ENCODE results near the gene CALCB.
"Not testable (repeated sequence)": the region's sequence is repeated elsewhere in the genome, so short reads cannot be mapped to it uniquely, and the experiment has no call there.

Gene CALCB

DNA sequence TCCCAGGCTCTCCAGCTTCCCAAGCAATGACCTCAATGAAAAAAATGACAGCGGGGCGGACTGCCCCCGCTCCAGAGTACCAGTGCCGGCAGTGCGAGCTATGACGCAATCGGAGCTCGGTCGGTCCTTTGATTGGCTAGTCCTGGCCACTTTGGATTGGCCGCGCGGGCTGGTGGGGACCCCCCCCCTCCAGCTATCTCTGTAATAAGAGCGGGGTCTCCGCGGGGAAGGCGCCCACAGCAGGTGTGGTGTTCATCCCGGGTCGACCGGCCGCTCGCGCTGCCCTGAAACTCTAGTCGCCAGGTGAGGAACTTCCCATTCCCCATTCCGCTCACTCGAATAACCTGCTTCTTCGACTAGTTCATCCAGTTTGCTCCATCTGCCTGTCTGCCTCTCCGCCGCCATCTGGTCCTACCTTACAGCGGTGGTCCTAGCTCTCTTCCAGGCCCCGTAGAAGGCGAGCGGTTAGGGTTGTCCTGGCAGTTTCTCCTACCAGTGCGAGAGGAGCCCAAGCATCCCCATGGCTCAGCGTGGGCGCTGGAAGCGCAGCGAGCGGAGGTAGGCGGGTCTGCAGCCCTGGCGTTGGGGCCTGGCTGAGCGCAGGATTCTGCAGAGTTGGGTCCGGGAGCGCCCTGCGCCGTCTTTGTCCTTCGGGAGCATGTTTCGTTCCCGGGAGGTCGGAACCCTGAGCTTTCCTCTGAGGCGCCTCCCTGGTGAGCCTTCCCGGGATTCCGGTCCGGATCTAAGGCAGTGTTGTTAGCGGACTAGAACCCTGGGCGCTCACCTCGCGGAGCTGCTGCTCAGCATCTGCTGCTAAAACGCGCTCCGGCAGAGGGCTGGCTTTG, at the start of gene CALCB:
TSS of gene CALCB (plus strand) at position 233 of the 845 bp plus-strand sequence. CDS start 1,126 bp downstream, outside the sequence.
- no peak for DNase-seq

DNA sequence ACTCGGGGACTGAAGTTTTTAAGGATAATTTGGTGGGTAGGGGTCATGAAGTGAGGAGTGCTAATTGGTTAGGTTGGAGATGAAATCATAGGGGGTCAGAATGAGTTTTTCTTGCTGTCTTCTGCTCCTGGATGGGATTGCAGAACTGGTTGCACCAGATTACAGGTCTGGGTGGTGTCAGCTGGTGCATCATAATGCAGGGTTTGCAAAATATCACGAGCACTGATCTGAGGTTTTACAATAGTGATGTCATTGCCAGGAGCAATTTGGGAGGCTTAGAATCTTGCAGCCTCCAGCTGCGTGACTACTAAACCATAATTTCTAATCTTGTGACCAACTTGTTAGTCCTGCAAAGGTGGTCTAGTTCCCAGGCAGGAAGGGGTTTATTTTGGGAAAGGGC, 46.4 kb upstream of the CALCB start:
- no peak for DNase-seq

GRCh38 chr11:15027956-15028355, 45.4 kb upstream of the CALCB start:
- DNase-seq: no peak

DNA sequence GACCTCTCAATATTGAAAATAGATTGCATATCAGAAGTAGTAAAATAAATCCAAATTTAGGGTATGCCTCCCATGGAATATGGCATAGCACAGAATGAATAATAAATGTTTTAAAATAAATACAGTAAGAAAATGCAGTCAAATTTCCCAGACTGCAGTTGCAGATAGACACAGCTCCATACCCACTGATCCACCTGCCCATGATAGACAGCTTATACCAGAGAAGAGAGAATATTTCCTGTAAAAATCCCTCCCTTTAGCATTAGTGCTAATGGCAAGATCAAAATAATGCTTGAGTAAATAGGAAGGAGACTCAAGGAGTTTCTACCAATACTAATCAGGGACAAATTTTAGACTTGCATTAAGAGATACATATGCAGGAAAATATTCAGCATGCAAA, 45.0 kb upstream of the CALCB start:
- DNase-seq: no peak

DNA sequence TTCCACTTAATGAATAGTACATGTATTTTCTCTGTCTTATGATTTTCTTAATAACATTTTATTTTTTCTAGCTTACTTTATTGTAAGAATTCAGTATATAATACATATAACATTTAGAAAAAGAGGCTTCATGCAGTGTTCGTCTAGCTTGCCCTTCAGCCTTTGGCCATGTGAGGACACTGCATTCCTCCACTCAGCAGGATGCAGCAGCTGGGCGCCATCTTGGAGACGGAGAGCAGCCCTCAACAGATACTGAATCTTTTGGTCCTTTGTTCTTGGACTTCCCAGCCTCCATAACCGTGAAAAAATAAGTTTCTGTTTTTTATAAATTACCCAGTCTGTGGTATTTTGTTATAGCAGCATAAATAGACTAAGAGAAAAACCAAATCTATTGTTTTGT, 41.4 kb upstream of the CALCB start:
- DNase-seq: not testable (repeated sequence)

- no peak for DNase-seq
Measured at GRCh38 chr11:15034687-15035267, 38.6 kb upstream of the CALCB start.

GRCh38 chr11:15035283-15035682, 38.1 kb upstream of the CALCB start:
- DNase-seq: no peak

GRCh38 chr11:15038963-15039362, 34.4 kb upstream of the CALCB start:
- DNase-seq: no peak

DNA sequence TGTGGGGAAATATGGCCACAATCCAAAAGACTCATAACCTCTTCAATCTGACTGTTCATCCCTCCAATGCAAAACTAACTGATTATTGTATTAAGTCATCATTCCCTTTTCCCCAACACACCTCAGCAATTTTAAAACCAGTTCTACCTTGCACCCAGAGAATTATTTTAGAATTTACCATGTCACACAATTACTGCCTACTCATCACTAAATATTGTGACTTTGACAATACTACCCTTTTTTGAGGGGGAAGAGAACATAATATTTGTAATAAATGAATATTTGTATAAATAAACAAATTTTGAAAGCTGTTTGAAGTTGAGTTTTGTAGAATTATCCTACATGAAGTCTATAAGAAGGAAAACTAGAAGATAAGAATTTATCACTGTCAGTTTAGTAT, 28.2 kb upstream of the CALCB start:
- DNase-seq: no peak

- DNase-seq: no peak
Measured at GRCh38 chr11:15045891-15046290, 27.5 kb upstream of the CALCB start.

DNA sequence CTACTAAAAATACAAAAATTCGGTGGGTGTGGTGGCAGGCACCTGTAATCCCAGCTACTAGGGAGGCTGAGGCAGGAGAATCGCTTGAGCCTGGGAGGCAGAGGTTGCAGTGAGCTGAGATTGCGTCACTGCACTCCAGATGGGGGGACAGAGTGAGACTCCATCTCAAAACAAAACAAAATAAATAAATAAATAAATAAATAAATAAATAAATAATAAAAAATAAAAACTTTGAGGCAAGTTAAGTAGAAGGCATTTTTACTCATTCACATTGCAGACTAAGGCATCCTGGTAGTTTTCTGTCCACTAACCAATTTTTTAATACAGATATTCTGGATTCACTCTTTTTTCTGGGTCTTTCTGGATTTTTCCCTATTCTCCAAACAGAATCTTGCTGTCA, 26.7 kb upstream of the CALCB start:
- not testable (repeated sequence) for DNase-seq

DNA sequence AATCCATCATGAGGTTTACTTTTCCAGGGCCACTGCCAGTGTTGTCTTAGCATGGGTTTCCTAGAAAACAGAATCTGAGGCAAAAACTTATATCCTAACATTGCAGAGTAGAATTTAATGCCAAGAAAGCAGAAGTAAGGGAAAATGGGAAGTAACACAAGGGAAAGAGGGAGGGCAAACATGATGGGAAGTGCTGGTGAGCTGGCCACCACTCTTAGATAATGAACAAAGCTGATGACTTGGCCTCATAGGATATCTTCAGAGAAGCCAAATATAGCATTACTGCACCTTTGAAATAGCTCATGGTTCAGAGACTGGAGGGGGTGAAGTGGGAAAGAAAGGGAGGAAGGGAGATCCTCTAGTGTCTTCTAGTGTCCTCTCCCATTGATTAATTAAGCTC, 24.8 kb upstream of the CALCB start:
- no peak for DNase-seq

DNA sequence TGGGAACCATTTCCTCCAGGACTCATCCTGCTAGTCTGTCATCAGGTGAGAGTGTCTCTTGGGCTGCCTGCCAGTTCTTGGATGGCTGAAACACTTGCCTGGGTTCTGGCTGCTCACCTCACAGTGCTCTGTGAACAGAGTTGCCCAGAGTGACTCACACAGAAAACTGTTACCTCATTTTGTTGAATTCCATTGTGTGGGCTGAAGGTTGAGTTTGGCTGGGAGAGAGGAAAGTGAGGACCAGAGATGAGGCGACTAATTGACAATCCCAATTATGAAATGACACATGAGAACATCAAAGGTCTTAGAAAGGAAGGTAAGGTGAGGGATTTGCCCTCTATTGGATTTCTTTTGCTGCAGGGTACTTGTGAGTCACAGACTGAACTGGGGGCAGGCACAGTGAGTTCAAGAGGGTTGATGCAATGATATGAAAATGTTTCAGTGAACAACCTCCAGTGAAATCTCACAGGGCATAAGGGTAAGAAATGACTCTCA, 20.2 kb upstream of the CALCB start:
- no peak for DNase-seq

- DNase-seq: no peak
Measured at GRCh38 chr11:15055620-15056356, 17.6 kb upstream of the CALCB start.

GRCh38 chr11:15057329-15057728, 16.1 kb upstream of the CALCB start:
- DNase-seq: no peak

DNA sequence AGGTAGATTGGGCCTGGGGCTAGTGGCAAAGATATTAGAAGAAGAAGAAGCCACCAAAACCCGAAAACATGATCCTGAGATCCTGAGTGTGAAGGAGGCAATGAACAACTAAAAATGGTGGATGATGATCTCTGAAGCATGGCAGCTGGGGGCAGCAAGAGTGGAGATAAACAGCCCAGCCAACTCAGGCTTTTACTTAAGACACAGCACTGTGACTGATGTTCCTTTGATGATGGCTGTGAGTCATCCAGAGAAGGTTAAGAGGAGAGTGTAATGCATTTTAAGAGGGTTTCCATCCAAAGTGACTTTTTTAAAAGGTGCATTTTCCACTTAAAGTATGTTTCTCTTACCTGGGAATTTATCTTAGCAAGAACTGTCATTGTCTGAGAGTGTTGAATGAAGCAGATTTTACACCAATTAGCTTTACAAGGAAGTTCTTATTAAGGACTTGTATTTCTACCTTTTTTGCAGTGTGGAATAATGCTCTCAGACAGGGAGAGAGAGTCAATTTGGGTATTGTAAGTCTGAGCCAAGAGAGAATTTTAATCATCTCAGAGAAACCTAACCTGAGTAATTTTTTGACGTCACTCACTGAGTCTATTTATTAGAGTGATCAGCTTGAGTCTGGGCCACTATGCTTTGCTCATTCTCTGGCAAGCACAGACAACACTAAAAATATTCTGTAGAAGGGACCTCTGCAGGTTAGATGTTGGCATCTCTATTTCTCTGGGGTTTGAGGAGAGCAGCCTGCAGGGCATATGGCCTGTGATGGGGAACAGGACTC, 14.1 kb upstream of the CALCB start:
- no peak for DNase-seq

DNA sequence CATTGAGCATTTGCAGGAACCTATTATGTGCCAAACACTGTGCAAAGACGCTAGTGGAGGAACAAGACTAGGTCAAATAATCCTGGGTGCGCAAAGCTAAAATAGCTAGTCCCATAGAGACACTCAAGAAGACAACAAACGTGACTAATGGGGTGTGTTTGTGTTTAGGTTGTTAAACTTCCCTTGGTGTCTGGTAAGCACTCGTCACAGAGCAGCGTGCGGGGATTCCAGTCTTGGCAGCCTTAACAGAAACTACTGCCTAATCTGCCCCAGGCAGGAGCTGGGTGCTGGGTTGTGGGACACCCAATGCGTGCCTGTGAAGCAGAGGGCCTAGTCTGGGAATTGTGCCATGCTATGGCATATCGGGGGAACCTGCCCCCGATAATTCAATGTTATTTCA, 10.8 kb upstream of the CALCB start:
- DNase-seq: no peak

DNA sequence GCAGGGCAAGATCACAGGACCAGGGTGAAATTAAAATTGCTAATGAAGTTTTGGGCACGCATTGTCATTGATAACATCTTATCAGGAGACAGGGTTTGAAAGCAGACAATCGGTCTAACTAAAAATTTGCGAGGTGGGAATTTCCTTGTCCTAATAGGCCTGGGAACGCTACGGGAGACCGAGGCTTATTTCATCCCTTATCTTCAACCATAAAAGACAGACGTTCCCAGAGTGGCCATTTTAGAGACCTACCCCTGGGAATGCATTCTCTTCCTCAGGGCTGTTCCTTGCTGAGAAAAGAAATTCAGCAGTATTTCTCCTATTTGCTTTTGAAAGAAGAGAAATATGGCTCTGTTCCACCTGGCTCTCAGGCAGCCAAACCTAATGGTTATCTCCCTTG, 3.6 kb upstream of the CALCB start:
- DNase-seq: not testable (repeated sequence)

DNA sequence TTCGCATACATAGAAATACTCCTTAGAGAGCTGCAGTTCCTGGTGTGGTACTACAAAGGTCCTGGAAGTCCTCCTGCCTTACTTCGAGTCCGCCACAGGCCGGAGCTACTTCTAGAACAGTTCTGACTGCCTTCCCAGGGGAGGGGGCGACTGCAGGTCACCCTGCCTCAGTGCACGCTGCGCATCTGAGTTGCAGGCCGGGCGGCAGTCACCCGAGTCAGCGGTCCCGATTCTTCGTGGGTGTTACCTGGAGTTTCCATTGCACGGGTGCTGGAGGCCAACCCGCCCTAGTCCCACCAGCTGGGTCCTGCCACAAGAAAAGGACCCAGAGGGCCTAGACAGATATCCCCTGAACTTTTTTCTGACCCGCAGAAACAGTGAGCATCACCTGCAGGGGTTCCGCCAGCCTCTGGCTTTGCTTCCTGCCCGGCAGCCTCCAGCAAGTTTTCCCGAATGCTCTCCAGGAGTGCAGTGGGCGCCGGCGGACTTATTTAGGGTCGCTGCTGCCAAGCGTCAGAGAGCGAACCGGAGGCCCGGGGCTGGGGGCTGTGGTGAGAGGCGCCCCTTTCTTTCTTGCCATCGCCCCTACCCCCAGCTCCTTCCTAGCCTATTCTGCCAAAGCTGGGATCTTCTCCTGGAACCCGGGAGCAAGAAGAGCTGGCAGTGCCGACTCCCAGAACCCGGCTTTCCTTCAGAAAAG, 1.7 kb upstream of the CALCB start:
- DNase-seq: no peak

GRCh38 chr11:15072551-15073143, 746 bp upstream of the CALCB start:
- no peak for DNase-seq

DNA sequence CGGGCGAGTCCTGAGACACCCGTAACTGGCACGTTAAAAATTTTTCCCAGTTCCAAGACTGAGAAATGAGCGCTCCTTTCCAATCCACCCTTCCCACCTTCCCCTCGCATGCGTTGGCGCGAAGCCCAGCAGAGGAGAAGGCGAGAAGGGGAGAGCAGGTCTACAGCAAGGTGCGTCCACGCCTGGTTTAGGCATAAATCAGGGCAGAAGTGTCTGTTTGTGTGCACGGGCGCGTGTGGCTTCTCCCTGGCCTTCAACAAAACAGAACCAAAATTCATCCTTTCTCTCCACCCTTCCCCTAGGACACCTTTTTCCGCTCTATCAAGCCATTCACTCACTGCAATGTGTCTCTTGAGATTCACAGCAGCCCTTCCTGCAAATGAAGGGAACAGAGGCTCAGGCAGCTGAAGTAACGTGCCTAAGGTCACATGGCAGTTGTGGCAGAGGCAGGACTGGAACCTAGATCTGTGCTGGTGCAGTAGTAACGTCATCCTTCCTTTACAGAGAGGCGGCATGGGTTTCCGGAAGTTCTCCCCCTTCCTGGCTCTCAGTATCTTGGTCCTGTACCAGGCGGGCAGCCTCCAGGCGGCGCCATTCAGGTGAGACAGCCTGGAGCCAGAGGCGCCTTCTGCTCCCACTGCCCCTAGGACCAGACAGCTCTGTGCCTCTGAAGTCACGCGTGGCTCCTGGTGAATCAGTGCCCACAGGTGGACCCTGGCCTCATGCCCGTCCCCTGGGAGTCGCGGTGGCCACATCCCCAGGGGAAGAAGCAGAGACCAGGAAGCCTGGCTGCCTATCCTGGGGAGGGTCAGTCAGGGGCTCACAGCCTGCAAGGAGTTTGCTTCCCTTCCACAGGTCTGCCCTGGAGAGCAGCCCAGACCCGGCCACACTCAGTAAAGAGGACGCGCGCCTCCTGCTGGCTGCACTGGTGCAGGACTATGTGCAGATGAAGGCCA, 1.1 kb downstream of the CALCB start:
- peak; percentile 44 for DNase-seq

Data from NCI-H146 (cell line).